RWPE2 (cell line): Measurements from ENCODE around the gene WWOX.

ENCODE experiments used
- ATAC-seq: fragments of 200-7000 bp; cut with Tn5 transposase; 3 replicates; pipeline ENCODE4 v1.9.1; 2021; ENCODE audit warnings: low read depth
- DNase-seq: peaks from one replicate; pipeline ENCODE4 v3.0.0-alpha.2; 2020; ENCODE audit warnings: low spot score
- H3K27ac ChIP-seq: fragments of 450-650 bp; 2 replicates; pipeline ENCODE4 v1.5.1; 2017; ENCODE audit warnings: mild to moderate bottlenecking; ENCODE audit not compliant: poor library complexity, severe bottlenecking
- H3K27me3 ChIP-seq: fragments of 250-450 bp; sonication (Bioruptor Pico); 2 replicates; pipeline ENCODE4 v1.5.1; 2021; ENCODE audit warnings: mild to moderate bottlenecking, moderate library complexity; ENCODE audit not compliant: insufficient read depth, poor library complexity, severe bottlenecking
- H3K36me3 ChIP-seq: fragments of 250-450 bp; sonication (Bioruptor Pico); 2 replicates; pipeline ENCODE4 v1.5.1; 2020; ENCODE audit warnings: low read depth, mild to moderate bottlenecking, moderate library complexity
- H3K4me1 ChIP-seq: fragments of 250-450 bp; sonication (Bioruptor Pico); 2 replicates; pipeline ENCODE4 v1.5.1; 2021; ENCODE audit warnings: mild to moderate bottlenecking, moderate library complexity; ENCODE audit not compliant: insufficient read depth, poor library complexity, severe bottlenecking
- H3K4me3 ChIP-seq: fragments of 250-450 bp; sonication (Bioruptor Pico); 2 replicates; pipeline ENCODE4 v1.5.1; 2021; ENCODE audit warnings: mild to moderate bottlenecking, moderate library complexity; ENCODE audit not compliant: severe bottlenecking
- H3K9me3 ChIP-seq: fragments of 250-450 bp; sonication (Bioruptor Pico); 2 replicates; pipeline ENCODE4 v1.5.1; 2021; ENCODE audit warnings: mild to moderate bottlenecking, moderate library complexity; ENCODE audit not compliant: severe bottlenecking
- CTCF ChIP-seq: fragments of 450-650 bp; IDR thresholded peaks from one replicate; pipeline ENCODE4 v1.5.1; 2017; ENCODE audit warnings: mild to moderate bottlenecking, moderate library complexity; ENCODE audit not compliant: poor library complexity, severe bottlenecking

WWOX gene

DNA sequence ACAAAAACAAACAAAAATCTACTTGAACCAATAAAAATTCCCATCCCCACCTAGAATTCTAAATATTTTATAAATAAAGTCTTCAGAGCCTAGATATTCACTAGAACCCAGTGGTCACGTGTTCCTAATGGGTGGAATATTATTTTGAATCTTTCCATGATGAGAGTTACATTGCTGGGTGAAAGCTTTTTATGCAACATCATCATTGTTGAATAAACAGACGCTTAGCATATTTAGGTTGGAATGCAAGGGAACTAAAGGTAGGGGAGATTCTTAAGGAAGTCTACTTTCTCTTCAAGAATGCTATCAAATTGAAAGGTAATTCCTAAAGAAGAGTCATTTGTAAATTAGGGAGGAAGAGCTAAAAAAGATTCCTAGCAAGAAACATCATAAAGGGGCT is 723.1 kb downstream of the WWOX start:
- Histone ChIP-seq H3K4me3 (no peak overlapping the region), H3K4me1 (no peaks in the 10 kb centered on the region), H3K27ac (no peak overlapping the region), H3K36me3 (no peaks in the 10 kb centered on the region), H3K27me3 (no peaks in the 10 kb centered on the region), H3K9me3 (no peaks in the 10 kb centered on the region)
- TF ChIP-seq CTCF, result no peak
- ATAC-seq (no peak), DNase-seq (no peak)

GRCh38 chr16:78823027-78823426 is 723.6 kb downstream of the WWOX start:
- no peaks in the 10 kb centered on the region for H3K9me3 ChIP-seq
- no peaks in the 10 kb centered on the region for H3K27me3 ChIP-seq
- ATAC-seq, result no peak
- no peak overlapping the region for H3K4me3 ChIP-seq
- H3K4me1 ChIP-seq, result no peaks in the 10 kb centered on the region
- no peak for TF ChIP-seq CTCF
- H3K36me3 ChIP-seq, result no peaks in the 10 kb centered on the region
- no peak overlapping the region for H3K27ac ChIP-seq
- no peak for DNase-seq

DNA sequence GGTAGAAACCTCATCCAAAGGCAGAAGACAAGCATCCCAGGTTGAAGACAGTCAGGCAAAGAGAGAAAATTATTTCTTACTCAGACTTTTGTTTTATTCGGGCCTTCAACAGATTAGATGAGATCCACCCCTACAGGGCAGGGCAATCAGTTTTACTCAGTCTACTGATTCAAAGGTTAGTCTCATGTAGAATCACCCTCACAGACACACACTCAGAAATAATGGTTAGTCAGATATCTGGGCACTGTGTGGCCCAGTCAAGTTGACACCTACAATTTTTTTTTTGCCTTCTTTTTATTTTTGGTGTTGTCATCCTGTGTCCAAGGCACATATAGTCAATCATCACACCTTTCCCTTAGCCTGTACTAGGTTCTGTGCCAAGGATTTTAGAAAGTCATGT is 729.8 kb downstream of the WWOX start:
- Histone ChIP-seq H3K27me3 (no peaks in the 10 kb centered on the region), H3K4me1 (no peaks in the 10 kb centered on the region), H3K27ac (no peak overlapping the region), H3K4me3 (no peak overlapping the region), H3K36me3 (no peaks in the 10 kb centered on the region), H3K9me3 (no peaks in the 10 kb centered on the region)
- ATAC-seq (no peak), DNase-seq (no peak)
- TF ChIP-seq CTCF, result no peak

DNA sequence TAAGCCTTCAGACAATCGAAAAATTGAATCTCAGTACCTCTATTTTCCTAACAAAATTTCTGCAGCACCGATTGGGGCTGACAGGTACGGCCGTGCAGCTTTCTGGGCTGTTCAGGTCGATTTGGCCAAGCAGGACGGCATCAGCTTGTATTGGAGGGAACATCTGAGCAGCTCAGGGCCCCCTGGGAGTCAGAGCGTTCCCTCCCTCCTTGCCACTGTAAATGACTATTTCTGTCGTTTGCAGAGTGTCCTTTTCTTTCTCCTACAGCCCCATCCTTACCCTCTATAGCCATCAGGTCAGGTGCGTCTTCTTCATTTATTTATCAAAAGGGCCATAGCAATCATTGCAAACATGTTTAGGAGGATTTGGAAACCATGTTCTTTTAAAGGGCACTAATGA is 731.1 kb downstream of the WWOX start:
- Histone ChIP-seq H3K9me3 (no peaks in the 10 kb centered on the region), H3K27me3 (no peaks in the 10 kb centered on the region), H3K27ac (no peak overlapping the region), H3K4me1 (no peaks in the 10 kb centered on the region), H3K4me3 (no peak overlapping the region), H3K36me3 (no peaks in the 10 kb centered on the region)
- no peak for TF ChIP-seq CTCF
- ATAC-seq (no peak), DNase-seq (no peak)

- ATAC-seq, result no peak
- no peaks in the 10 kb centered on the region for H3K4me1 ChIP-seq
These were observed 732.6 kb downstream of the WWOX start for GRCh38 chr16:78832100-78832499.

More at GRCh38 chr16:78832100-78832499, 732.6 kb downstream of the WWOX start:
- DNase-seq, result no peak
- H3K9me3 ChIP-seq, result no peaks in the 10 kb centered on the region
- no peak for TF ChIP-seq CTCF
- H3K4me3 ChIP-seq, result no peak overlapping the region
- no peak overlapping the region for H3K27ac ChIP-seq
- H3K27me3 ChIP-seq, result no peaks in the 10 kb centered on the region
- H3K36me3 ChIP-seq, result no peaks in the 10 kb centered on the region
